NCI-H1694 (cell line): ENCODE data around the gene CAMKK1.
"Not testable (repeated sequence)": the region's sequence is repeated elsewhere in the genome, so short reads cannot be mapped to it uniquely, and the experiment has no call there.

Experiments used
- DNase-seq: peaks from one replicate; lab custom pipeline; 2025; lab: John Stamatoyannopoulos, UW

CAMKK1 gene

GRCh38 chr17:3879591-3880417 is 13.0 kb downstream of the CAMKK1 start:
- DNase-seq, result no peak

GRCh38 chr17:3879186-3879585 is 13.7 kb downstream of the CAMKK1 start:
- peak; percentile 87 for DNase-seq

GRCh38 chr17:3877220-3877619 is 15.6 kb downstream of the CAMKK1 start:
- DNase-seq, result no peak

GRCh38 chr17:3875317-3875716 is 17.5 kb downstream of the CAMKK1 start:
- DNase-seq, result no peak

- DNase-seq, result no peak
These were observed 19.0 kb downstream of the CAMKK1 start for GRCh38 chr17:3873862-3874261.

GRCh38 chr17:3870871-3871306 is 22.0 kb downstream of the CAMKK1 start:
- no peak for DNase-seq

GRCh38 chr17:3867606-3868005 is 25.2 kb downstream of the CAMKK1 start:
- DNase-seq, result no peak

GRCh38 chr17:3867106-3867505 is 25.7 kb downstream of the CAMKK1 start:
- no peak for DNase-seq

- DNase-seq, result peak; percentile 71
These were observed 26.6 kb downstream of the CAMKK1 start for GRCh38 chr17:3866276-3866675.

GRCh38 chr17:3865176-3865575 is 27.7 kb downstream of the CAMKK1 start:
- no peak for DNase-seq

GRCh38 chr17:3864534-3864933 is 28.3 kb downstream of the CAMKK1 start:
- DNase-seq, result no peak

GRCh38 chr17:3861761-3862681 is 30.8 kb downstream of the CAMKK1 start:
- DNase-seq, result no peak

GRCh38 chr17:3860939-3861700 is 31.7 kb downstream of the CAMKK1 start:
- no peak for DNase-seq

GRCh38 chr17:3859940-3860339 is 32.9 kb downstream of the CAMKK1 start:
- no peak for DNase-seq

- DNase-seq, result no peak
These were observed 35.4 kb downstream of the CAMKK1 start for GRCh38 chr17:3857261-3858105.

- DNase-seq, result not testable (repeated sequence)
These were observed 38.6 kb downstream of the CAMKK1 start for GRCh38 chr17:3854204-3854603.

GRCh38 chr17:3852561-3852960 is 40.3 kb downstream of the CAMKK1 start:
- DNase-seq, result no peak

GRCh38 chr17:3851461-3852100 is 41.3 kb downstream of the CAMKK1 start:
- DNase-seq, result no peak

GRCh38 chr17:3848229-3848835 is 44.5 kb downstream of the CAMKK1 start:
- DNase-seq, result no peak

GRCh38 chr17:3847165-3847670 is 45.6 kb downstream of the CAMKK1 start:
- DNase-seq, result no peak
